GM04504 (cell line): Measurements from ENCODE around the gene MKNK1.
A peak's percentile ranks its signal among the peaks of the same experiment; 100 is the strongest.

Experiments used
- DNase-seq: peaks from one replicate; pipeline ENCODE4 v3.0.0-alpha.2; 2012; ENCODE audit warnings: low read depth

MKNK1 gene

GRCh38 chr1:46618754-46619415 is 14.8 kb upstream of the MKNK1 start:
- DNase-seq = no peak

- no peak for DNase-seq
Measured at GRCh38 chr1:46617833-46618232, 13.8 kb upstream of the MKNK1 start.

DNA sequence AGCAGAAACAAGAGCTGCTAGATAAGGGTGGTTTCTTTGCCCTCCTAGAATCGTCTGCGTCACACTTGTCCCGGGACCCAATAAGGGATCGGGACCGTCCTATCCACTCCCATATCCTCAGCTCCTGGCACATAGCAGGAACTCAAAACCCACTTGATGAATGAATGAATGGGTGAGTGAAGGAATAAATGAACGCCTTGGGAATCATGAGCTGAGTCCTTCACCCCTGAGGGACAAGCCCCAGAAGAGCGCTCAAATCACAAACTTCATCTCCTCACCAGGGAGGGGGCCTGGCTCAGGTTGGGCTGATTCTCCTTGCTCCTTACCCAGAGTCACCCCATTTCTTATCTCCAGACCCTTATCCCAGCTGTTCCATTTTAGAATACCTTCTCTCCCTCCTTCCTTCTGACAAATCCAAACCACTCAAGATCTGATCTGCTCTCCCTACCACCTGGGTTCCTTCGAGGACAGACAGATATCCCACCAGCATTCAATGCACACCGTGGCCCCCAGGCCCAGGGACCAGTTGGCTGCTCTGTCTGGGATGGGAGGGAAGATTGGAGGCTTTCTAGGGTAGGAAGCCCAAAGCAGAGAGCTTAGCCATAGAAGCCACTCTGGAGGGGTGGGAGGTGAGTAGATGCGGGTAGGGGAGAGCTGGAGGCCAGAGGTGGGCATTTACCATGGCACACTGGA is 13.2 kb upstream of the MKNK1 start:
- DNase-seq = no peak

GRCh38 chr1:46616277-46617107 is 12.4 kb upstream of the MKNK1 start, which contains the start of gene MOB3C:
Gene MOB3C (minus strand): TSS chr1:46616811. CDS start chr1:46613321, 3,490 bp downstream.
- peak; percentile 67 for DNase-seq

DNA sequence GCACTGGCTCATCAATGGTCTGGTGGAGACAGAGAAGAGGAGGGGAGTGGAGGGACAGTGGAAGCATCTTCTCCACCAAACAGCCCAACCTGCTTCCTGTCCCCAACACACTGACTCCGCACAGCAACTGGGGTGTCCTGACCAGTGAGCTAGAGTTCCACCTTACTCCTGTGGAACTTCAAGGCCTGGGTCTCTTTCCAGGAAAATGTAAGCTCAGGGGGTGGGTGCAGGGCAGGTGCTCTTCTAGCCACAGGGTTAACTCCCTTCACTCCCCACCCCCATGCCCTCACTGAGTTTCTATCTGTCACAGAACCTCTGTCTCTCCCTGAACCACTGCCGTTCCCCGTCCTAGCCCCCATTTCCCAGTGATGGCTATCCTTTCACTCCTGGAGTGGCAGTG is 11.7 kb upstream of the MKNK1 start:
- DNase-seq = no peak

- DNase-seq = no peak
Measured at GRCh38 chr1:46615088-46615487, 11.0 kb upstream of the MKNK1 start.

GRCh38 chr1:46614604-46614984 is 10.5 kb upstream of the MKNK1 start:
- DNase-seq = no peak

- peak; percentile 38 for DNase-seq
Measured at GRCh38 chr1:46613661-46614603, 9.9 kb upstream of the MKNK1 start.

DNA sequence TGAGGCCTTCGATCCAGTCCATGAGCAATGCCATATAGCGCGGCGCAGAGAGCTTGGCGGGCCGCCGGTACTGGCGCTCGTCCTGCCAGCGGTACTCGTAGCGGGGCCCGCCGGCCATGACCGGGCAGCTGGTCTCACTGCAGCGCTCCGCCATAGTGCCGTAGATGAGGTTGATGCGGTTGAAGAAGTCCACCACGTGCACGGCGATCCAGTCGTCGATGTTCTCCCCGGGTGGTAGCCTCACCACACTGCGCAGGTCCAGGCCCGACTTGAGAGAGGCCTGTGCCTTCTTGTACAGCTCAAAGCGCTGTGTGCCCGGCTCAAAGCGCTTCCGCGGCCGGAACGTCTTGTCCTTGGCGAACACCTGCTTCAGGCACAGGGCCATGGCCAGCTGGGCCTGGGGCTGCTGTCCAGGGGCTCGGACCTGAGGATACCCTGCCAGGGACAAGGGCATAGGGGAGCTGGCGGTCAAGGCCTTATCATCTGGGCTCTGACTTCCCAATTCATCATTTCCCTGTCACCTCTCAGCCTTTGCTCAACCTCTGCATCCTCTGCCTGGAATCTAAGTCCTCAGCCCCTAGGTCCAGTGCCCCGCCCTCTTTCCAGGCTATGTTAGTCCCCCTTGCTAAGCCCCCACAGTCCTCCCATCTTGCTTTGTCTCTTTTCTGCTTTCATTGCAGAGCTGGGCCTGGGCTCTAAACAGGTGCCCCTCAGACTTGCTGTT is 9.0 kb upstream of the MKNK1 start:
- DNase-seq = no peak

- DNase-seq = no peak
Measured at GRCh38 chr1:46611691-46612221, 7.7 kb upstream of the MKNK1 start.

- DNase-seq = no peak
Measured at GRCh38 chr1:46607345-46608130, 3.5 kb upstream of the MKNK1 start.

DNA sequence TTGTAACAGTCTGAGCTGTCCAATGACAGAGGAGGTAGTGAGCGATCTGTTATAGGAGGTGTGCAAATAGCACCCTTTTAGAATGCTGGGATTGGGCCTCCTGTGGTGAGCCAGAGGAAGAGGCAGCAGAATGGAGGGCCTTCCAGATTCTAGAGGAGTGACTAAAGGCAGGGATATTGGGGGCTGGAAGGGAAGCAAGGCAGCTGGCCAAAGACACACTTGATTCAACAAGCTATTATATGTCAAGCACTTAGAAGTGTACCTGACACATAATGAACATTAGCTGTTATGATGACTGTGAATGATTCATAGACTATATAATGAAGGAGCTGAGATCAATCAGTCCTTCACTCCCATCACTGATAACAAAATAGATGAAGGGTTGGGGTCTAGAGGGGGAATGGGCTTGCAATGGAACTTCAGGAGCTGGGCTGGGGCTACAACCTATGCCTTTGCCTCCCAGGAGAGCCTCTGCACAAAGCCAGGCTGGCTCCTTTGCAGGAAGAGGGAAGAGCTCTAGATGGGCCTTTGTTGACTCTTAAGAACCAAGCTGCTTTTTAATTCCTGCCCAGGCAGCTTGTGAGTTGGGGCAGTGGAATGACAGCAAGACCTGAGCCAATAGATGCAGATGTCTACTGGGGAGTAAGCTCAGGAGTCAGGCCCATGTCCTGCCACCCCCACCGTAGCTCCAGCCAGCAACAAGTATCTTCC is 2.3 kb upstream of the MKNK1 start:
- DNase-seq = no peak

DNA sequence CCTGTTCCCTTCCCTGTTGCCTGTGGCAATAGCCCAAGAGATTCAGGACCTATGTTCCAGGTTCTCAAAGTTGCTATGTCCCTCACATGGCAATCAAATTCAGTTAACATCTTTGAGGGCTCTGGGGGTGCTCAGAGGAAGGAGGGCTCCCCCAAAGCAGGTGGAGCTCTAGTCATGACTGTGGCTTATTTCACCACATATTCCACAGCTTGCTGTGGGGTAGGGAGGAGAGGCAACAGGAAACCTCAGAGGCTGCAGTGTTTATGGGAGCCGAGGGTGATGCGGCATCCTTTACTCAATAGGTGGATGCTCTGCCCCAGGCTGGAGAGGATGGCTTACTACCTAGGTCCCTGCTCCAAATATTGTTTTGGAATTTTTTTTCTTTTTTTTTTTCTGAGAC is 1.2 kb upstream of the MKNK1 start:
- DNase-seq = no peak

- DNase-seq = no peak
Measured at GRCh38 chr1:46603481-46603857, 599 bp downstream of the MKNK1 start.

GRCh38 chr1:46601257-46602007 is 2.6 kb downstream of the MKNK1 start:
- DNase-seq = no peak

GRCh38 chr1:46599059-46599970 is 4.8 kb downstream of the MKNK1 start:
- no peak for DNase-seq

GRCh38 chr1:46596846-46597245 is 7.2 kb downstream of the MKNK1 start:
- DNase-seq = no peak

DNA sequence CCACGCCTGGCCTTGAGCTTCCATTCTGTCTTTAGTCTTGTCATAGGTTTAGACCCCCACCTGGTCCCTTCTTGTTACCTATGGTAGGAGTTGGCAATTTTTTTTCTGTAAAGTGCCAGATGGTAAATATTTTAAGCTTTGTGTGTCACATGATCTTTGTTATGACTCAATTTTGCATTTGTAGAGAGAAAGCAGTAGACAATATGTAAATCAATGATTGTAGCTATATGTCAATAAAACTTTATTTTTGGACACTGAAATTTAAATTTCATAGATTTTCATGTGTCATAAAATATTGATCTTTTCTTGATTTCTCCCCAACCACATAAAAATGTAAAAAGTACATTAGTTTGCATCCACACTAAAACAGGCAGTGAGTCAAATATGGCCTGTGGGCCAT is 8.0 kb downstream of the MKNK1 start:
- DNase-seq = no peak
